GM19035 (cell line): ENCODE measurements around the gene CHMP5.

Source experiments
- ATAC-seq: cut with Tn5 transposase; IDR thresholded peaks from one replicate; pipeline ENCODE4 v1.9.1; 2021; ENCODE audit not compliant: unreplicated experiment

Gene CHMP5

DNA sequence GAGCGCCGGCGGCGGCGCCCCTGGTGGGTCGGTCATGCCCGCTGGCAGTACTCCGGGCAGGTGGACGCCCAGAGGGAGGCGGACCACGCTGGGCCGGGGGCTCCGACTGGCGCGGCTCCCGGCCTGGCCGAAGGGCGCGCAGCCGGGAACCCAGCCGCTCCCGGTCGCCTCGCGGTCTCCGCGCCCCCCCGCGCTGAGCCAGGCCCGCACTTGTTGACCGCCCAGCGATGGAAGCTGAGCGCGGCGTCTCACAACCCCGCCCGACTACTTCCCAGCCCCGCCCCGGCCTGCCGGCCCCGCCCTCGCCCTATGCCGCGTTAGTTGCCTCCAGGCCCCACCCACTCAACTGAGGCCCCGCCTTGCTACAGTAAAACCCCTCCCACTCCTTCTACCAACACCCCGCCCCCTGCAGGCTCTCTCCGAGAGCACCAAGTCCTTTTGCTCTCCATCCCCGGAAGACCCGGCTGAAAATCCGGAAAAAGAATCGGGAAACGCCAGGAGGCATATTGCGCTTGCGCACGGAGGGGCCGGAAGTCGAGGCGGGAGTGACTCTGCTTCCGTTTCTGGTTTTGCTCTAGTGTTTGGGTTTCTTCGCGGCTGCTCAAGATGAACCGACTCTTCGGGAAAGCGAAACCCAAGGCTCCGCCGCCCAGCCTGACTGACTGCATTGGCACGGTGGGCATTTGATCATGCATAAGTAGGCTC, at the start of gene CHMP5, which contains the start of gene BAG1:
TSS of gene CHMP5 (plus strand) at position 577 of the 705 bp plus-strand sequence. CDS start at position 607, 30 bp downstream.
TSS of gene BAG1 (minus strand) at position 236 of the 705 bp plus-strand sequence.
- ATAC-seq: peak; percentile 76

DNA sequence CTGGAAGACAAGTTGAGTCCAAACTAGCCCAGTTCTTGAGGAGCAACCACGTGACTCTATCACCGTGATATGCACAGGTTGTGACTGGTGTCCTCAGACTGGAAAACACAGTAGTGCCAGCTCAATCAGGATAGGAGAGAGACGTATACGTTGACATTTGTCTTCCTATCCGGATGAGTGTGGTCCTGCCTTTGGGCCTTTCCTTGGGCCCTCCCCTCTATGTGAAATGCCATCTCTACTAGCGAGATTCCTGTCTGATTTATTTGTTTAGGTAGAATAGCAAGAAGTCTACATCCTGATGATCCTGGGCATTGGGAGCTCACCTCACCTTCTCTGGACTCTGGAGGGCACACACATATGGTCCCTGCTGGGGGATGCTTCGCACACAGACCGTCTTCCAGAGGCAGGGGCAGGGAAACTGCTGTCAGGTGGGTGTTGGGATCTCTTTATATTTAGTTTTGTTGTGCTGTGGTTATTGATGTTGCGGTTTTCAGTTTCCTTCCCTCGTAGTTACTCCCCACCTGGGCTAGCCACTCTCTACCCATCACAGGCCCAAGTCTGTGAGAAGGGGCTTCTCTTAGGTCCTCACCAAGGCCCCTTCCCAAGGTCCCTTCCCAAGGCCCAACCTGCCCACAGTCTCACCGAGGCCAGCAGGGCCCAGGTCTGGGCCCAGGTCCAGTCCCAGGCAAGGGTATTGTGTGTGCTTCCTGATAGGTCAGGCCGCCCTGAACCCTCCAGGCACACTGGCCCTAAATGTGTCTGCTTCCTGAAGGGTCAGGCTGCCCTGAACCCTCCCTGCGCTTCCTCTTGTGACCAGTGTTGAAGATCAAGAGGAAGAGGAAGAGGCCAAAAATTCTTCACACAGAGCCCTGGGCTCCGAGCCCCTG, 43.9 kb upstream of the CHMP5 start:
- ATAC-seq: no peak

DNA sequence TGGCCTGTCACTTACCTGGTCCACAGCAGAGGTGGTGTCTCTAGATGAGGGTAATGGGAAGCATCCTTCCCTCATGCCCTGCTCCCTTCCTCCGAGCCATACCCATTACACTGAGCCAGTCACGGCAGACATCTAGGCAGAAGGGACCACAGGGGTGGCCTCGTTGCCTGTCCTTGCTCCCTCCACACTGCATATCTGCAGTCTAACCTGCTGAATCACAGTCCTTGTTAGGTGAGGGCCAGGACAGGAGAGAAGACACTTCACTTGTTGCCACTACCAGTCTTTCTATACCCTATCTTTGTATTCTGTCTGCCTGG, 43.3 kb upstream of the CHMP5 start:
- no peak for ATAC-seq

DNA sequence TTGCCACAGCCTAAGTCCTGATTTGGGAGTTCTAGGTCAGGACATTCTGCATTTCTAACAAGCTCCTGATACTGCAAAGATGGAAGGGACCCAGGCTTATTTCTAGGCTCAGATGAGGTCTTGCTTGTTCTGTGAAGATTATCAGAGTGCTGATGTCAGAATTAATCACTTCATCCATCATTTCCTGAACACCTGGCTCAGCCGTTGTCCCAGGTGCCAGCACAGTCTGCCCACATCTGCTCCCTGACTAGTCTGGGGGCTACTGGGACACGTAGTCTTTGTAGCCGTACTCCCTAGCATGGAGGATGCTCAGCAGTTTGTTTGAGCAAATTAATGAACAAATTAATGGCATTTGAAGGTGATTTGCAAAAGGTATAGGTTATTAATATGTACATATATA, 42.8 kb upstream of the CHMP5 start:
- no peak for ATAC-seq

DNA sequence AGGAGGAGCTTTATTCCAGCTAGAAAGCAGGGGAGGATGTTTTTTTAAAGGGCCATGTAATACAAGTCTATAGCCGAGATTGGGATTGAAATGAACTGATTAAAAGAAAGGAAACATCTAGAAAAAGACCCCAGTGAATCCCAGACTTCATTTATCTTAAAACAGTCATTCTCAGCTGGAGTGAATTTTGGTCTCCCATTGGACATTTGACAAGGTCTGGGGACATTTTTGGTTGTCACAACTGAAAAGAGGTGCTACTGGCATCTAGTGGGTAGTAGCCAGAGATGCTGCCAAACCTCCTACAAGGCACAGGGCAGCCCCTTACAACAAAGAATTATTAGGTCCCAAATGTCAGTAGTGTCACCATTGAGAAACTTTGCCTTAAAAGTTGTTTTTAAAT, 41.2 kb upstream of the CHMP5 start:
- ATAC-seq: no peak

DNA sequence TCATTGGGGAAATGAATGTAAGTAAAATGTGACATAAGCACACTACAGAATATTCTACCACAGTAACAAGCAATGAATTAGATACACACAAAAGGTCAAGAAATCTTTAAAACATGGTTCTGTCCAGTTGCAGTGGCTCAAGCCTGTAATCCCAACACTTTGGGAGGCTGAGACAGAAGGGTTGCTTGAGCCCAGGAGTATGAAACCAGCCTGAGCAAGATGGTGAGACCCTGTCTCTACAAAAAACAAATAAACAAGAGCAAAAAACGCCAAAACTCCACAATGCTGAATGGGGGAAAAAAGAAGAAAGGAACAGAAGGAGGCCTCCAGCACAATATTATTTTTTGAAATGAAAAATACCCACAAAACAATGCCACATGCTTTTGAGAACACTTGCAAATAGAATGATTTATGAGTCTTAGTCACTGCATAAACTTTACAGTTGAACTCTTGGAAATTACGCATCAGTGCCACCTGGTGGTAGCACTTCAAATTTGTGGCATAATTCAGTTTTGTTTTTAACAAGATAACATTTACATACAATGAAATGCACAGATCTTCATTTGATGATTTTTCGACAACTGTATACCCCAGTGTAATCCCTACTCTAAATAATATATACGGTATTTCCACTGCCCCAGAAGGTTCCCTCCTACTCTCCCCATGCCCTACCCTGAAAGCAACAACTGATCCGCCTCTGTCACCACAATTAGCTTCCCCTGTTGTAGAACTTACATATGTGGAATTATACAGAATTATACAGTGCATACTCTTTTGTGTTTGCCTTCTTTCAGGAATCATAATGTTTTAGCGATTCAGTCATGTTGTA, 39.3 kb upstream of the CHMP5 start:
- ATAC-seq: peak; percentile 46

DNA sequence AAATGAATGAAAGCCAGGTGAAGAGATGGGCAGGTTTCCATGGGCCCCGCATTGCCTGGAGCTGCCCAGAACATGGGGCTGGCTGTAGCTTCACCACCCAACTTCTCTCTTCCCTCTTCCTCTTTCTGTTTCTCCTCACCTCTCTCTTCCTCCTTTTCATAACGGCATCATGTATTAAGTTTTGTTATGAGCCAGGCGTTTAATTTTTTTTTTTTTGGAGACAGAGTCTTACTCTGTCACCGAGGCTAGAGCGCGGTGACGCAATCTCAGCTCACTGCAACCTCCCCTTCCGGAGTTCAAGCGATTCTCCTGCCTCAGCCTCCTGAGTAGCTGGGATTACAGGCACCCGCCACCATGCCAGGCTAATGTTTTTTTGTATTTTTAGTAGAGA, 37.8 kb upstream of the CHMP5 start:
- peak; percentile 56 for ATAC-seq

DNA sequence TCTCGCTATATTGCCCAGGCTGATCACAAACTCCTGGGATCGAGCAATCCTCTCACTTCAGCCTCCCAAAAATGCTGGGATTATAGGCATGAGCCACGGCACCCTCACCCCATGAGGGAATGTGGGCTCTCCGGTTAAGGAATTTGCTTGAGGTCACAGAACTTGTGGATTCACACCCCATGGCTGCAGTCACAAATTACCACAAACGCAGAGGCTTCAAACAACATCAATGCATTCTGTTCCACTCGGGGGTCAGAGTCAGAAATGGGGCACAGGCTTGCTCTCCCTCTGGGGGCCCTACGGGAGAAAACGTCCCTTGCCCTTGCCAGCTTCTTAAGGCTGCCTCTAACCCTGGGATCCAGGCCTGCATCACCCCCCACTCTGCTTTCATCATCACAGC, 37.1 kb upstream of the CHMP5 start:
- ATAC-seq: no peak

DNA sequence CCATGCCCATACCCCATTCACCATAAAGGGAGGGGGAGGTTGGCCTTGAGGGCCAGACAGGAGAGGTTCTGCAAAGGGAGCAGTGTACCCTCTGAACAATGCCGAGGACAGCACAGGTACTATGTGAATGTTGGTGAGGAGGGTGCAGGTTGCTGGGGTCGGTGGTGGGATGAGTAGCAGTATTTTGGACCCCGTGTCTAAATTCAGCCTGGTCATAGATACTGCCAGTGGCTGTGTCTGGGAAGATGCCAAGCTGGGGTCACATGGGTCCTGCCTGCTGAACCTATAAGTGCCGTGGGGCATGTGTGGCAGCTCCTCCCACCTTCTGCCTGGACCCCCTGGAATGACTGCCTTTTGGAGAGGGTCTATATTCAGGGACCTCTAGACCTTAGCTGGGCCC, 36.2 kb upstream of the CHMP5 start:
- no peak for ATAC-seq

DNA sequence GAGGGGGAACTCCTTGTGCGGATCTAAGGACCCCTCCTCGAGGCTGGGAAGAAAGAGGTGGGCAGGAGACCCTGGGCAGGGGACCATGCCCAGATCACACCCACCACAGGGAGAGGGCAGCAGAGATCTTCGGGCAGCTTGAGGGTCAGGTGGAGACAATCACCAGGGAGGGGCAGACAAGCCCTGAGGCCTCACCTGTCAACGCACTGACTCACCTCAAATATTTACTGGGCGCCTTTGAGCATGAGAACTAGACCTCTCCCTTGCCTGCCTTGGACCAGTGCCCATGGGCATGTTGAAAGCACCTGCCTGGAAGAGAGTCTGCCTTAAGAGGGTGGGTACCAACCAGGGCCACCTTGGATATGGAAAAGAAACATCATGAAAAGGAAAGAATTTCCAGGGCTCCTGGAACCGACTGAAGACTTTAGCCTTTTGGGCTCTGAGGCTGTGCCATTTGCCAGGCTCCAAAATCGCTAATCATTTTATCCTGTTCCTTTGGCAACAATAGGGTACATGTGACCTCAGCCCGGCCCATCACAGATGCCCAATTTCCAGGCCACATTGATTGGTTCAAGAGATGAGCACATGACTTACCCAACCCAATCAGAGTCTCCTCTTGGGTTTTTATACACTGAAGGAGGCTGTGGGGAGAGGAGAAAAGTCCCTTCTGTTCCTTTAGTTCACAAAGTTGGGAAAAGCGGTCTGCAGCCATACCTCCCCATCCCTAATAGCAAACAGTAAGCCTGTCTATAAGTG, 35.3 kb upstream of the CHMP5 start:
- no peak for ATAC-seq

DNA sequence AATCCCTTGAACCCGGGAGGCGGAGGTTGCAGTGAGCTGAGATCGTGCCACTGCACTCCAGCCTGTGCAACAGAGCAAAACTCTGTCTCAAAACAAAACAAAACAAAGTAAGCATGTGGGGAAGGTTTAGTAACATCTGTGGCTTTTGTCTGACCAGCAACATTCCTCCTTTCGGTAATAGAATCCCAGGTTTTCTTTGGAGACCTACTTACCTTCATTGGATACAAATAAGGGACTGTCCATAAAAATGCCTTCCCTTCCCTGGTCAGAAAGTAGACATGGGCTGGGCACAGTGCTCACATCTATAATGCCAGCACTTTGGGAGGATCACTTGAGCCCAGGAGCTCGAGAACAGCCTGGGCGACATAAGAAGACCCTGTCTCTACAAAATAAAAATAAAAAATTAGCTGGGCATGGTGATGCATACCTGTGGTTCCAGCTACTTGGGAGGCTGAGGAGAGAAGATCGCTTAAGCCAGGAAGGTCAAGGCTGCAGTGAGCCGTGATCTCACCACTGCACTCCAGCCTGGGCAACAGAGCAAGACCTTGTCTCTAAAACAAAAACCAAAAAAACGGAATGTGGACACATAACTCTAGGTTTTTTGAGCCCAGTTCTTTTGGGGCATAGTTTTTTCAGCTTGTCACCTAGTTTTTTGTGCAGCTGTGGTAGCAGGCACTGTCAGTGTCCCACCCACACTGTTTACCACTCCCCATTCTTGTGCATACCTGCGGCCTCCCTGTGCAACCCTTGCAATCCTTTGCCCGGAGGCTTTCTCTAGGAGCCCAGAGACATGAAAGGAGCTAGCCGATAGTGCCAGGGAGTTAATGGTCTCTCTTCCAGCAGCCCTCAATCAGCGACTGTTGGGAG, 33.9 kb upstream of the CHMP5 start:
- no peak for ATAC-seq

DNA sequence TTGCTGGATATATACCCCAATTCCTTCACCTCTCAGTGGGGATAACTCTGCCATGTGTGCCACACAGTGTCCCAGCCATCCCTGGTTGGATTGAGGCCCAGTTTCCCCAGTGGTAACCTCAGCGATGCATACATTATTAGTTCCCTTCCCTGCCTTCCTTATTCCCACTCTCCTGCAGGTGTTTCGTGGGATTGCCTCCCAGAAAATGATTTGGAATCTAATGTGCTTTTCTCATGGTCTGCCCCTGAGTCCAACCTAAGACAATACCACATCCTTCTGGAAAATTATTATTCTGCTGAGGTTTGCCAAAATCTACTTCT, 33.3 kb upstream of the CHMP5 start:
- no peak for ATAC-seq

DNA sequence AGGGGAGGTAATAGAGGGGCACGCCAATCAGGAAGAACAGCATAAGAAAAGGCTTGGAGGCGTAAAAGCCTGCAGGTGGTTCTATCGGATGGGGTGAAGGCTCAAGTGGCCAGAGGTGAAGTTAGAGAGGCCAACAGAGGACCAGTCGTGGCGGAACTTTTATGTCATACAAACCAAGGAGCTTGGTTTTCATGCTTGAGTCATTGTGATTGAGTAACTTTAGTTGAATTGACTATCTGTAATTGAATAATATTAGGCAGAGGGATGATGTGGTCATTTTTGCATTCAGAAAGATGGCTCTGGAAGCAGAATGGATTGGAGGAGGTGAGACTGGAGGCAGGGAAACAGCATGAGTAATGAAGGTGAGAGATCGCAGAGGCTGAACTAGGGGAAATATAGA, 32.0 kb upstream of the CHMP5 start:
- no peak for ATAC-seq

DNA sequence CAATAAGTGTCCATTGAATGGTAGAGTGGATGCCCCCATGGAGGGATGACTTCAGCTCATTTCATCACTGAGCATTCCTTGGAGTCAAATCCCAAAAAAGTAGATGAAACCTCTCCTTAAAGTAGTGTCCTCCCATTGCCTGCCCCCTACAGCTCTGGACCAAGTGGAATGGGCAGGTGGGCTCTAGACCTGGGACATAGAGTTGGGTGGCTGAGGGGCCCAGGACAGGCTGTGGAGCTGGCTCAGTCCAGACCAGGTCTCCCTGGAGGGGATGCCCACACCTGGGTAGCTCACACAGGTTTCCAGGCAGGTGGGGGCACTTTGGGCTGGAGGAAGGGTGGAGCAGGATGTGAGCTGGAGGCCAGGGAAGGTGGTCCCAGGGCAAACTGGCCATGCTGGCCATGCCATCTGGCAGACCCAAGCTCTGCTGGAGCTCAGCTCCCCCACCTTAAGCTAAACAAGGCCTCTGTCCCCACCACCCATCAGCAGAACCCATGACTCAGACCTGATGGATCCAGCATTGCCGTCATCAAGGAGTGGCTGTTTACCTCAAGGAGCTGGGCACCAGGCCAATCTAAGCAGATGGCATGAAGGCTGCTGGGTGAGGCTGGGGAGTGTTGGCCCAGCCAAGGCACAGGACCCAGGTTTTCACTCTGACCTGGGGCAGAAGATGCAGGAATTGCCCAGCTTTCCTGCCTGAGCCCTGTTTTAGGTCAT, 31.1 kb upstream of the CHMP5 start:
- ATAC-seq: no peak

DNA sequence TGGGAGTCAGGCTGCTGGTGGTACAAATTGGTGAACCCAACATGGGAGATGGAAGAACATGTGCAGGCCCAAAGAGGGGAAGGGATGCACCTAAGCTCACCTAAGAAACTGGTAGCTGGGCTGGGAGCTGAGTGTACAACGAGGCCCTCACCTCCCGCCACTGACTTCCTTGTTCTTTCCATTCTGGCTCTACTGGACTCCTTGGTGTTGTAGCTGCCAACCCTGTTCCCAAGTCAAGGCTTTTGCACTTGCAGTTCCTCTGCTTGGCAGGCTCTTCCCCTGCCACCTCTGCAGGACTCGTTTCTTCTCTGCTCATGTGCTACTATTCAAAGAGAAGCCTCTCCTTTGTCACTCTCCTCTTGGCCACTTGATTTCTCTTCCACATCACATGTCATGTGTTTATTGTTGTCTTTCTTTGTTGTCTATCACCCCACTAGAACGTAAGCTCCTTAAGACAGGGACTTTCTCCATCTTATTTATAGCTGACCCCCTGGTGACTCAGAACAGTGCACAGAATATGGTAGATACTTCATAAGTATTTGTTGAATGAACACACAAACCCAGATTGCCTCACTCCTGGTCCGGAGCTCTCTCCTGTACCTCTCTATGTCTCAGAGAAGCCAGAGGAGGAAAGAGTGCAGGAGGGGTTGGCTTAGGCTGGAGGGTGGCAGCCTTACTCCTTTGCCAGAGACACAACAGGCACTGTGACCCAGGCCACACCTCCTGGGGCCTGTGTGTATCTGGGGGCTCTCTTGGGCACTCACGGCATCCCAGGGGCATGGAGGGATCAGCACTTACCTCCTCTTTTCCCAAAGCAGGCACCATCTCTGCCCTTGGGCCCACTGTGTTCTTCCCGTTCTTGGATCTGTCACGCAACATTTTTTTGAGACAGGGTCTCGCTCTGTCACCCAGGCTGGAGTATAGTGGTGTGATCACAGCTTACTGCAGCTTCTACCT, 30.1 kb upstream of the CHMP5 start:
- no peak for ATAC-seq

DNA sequence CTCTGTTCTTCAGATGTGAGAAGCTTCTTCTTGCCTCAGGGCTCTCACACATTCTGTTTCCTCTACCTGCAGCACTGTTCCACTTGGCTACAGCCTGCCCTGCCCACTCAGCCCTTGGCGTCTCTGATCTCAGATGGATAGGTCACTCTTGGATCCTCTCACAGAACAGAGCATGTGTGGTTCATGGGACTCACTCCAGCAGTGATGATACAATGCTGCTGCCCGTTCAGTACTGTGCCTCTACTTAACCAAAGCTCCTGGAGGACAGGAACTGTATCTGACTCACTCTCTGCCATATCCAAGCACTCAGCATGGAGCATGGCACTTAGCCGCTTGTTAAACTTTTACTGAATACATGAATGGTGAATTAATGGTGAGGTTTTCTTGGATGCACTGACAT, 28.3 kb upstream of the CHMP5 start:
- no peak for ATAC-seq

DNA sequence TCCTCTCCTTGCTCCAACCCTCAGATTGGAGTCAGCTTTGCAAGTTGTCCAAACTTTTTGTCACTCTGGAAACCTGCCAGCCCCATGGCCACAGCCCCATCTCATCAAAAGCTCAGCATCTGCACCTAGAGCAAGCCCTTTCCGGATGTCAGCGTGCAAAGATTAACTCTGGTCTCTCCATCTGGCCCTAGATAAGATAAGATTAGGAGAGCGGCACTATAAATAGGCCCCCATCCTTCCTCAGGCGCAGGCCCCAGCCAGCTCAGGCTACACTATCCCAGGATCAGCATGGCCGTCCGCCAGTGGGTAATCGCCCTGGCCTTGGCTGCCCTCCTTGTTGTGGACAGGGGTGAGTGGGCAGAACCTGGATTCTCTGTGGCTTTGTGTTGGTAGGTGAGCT, 24.9 kb upstream of the CHMP5 start, which contains the start of gene SPINK4:
TSS of gene SPINK4 (plus strand) at position 247 of the 400 bp plus-strand sequence. CDS start at position 289, 42 bp downstream.
- ATAC-seq: no peak

DNA sequence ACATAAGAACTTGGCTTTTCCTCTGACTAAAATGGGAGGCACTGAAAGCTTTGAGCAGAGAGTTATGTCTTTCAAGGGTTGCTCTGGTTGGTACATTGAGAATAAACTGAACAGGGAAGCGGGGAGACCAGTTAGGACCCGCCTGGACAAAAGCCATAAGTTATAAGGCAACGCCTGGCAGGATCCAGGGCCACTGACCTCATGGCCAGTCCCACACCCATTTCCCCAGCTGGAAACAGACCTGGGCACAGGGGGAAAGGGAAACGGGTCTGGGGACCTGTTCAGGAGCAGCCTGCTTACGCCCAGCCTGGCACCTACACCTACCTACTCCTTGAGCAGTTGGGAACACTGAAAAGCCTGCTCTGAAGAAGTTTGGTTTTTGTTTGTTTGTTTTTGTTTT, 23.6 kb upstream of the CHMP5 start:
- ATAC-seq: no peak
